Dermis blood vessel endothelial cell (primary cell): ENCODE data around the gene CCDC80. TPM values are rescaled to one million over a fixed set of nuclear protein-coding genes. Genes with fewer than 3 reads are reported as not detected.
"Not testable (repeated sequence)": the region's sequence is repeated elsewhere in the genome, so short reads cannot be mapped to it uniquely, and the experiment has no call there.

Experiments used
- DNase-seq: peaks from one replicate; pipeline ENCODE4 v3.0.0; 2010
- total RNA-seq: library from RNA; depleted of rRNA; stranded (reverse); fragments of >200 nt; gene quantifications from 2 replicates; pipeline ENCODE4 v1.2.3, GENCODE V29; 2014

CCDC80 gene
- total RNA-seq, 1 donor from 2014 or later = 8.5 TPM

- DNase-seq = not testable (repeated sequence)
These were observed 24.1 kb upstream of the CCDC80 start for GRCh38 chr3:112665009-112665408.

DNA sequence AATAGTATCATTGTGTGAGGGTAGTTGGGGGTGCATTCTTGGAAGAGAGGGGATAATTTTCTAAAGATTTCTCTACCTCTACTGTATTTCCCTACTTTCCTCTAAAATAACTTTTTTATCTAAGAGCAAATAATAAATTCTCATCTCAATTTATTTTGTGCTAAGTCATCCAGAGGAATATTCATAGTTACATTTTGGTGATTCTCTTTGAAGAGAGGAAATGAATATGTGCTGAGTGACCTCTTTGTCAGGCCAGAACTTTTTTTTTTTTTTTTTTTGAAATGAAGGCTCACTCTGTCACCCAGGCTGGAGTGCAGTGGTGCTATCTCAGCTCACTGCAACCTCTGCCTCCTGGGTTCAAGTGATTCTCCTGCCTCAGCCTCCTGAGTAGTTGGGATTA, 15.1 kb upstream of the CCDC80 start:
- DNase-seq = no peak

GRCh38 chr3:112654979-112655378, 14.0 kb upstream of the CCDC80 start:
- no peak for DNase-seq

- DNase-seq = no peak
These were observed 13.5 kb upstream of the CCDC80 start for GRCh38 chr3:112654492-112654891.

DNA sequence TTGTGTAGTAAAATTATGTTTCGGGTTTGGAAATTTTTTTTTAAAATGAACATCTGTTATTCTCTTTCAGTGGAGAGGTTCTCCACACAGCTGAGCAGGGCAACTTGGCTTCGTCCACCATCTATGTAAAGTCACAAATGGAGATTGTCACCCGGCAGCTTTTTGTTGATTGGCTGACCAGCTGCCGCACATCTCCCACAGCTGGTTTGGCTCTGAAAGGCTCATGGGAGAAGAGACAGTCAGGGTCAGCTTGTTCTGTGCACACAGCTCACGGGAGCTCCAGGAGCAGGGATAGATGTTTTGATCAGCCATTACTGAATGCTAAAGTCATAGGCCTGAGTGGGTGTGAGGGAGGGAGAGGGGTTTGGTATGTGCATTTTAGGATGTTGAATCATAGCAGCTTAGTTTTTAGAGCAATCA, 12.9 kb upstream of the CCDC80 start:
- no peak for DNase-seq

DNA sequence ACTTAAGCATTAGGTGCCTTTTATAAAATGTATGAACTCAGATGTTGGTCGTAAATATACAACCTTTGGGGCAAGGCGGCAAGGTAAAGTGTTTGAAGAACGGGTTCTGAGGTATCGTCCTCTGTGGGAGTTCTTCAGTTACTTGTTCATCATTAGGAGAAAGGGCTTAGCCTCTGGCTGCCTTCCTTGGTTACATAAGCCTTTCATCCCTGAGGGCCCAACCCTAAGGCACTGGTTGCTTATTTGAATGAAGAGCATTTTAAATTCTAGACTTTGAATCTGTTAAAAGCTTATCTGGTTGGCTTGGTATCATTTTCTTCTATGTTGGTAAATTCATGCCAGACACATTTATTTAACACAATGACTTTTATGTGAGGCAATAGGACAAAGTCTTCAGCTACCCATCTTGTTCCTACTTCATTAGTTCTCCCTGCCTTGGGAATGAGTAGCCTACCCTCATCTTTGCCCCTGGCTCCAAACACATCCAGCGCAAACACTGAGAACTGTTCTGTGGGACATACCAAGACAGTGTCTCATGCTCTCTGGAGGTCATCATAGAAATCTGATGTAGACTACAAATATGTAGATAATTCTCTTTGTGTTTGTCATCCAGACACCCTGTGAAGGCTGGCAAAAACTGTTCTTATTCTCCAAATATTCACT, 12.4 kb upstream of the CCDC80 start:
- DNase-seq = no peak

- no peak for DNase-seq
These were observed 10.6 kb upstream of the CCDC80 start for GRCh38 chr3:112651516-112651915.

GRCh38 chr3:112651071-112651470, 10.1 kb upstream of the CCDC80 start:
- DNase-seq = no peak

DNA sequence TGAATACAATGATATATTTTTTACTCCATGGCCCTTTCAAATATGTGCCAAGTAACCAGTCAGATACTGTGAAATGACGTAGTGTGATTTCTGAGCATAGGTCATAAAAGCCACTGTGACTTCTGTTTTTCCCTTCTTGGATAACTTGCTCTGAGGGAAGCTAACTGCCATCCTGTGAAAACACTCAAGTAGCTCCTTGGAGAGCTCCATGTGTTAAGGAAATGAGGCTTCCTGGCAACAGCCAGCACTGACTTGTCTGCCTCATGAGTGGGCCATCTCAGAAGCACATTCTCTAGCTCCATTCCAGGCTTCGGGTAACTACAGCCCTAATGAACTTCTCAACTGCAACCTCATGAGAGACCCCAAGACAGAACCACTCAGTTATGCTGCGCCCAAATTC, 9.5 kb upstream of the CCDC80 start:
- DNase-seq = peak; percentile 89

- DNase-seq = no peak
These were observed 8.5 kb upstream of the CCDC80 start for GRCh38 chr3:112649478-112649735.

- DNase-seq = no peak
These were observed 6.2 kb upstream of the CCDC80 start for GRCh38 chr3:112647122-112647521.

- DNase-seq = no peak
These were observed 5.7 kb upstream of the CCDC80 start for GRCh38 chr3:112646623-112647022.

- DNase-seq = no peak
These were observed 3.5 kb upstream of the CCDC80 start for GRCh38 chr3:112644453-112644852.

DNA sequence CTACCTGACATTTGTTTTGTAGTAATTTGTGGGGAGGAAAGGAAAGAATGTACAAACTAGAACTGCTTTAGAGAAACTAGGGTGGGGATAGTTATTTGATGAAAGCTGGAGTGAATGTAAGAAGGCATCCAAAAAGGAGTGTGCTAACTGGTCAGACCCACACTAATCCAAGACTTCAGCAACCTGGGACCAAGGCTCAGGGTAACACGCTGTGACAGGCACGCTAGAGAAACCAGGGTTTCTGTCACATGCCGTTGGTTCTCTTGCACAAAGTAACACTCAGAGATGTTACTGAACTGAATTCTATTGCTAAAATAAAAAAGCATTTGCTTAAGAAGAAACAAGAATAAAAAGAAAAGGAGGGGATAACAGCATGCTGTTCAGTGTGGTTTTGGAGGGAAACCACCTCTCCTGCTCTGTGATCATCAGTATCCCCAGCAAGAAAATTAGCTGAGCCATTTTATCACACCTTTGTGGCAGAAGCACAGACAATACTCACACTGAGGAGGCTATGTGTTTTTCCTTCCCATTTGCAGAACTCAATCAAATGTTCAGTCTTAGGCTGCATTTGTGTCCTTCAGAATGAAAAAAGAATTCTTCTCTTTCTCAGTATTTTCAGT, 2.8 kb upstream of the CCDC80 start:
- no peak for DNase-seq

GRCh38 chr3:112642912-112643506, 2.1 kb upstream of the CCDC80 start:
- peak; percentile 93 for DNase-seq

DNA sequence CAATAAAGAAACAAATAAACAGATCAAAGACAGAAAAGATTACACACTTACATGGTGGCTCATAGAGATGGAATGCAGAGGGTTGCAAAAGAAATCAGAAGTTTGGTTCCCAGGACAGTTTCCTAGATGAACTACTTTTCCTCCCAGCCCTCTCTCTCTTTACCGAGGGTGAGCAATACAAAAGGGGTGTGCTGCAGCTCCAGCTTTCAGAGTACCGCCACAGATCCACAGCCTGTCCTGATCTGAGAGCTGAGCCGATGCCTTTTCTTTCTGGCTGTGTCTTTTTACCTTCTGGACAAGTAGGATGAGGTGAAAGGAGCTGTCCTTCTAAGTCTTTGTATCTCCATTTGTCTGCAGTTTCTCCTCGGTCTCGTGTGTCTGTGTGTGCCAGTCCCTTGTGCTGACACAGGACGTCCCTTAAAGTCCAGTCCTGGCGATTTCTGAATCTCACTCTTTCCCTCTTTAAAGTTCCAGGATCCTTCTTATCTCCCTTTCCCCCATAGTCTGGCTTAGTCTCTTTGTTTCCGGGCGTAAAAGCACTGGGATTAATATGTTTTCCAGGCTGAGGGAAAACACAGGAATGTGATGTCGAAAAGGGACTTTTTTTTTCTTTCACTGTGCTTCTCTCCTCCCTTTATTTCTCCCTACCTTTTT, 540 bp downstream of the CCDC80 start:
- DNase-seq = peak; percentile 53

GRCh38 chr3:112639455-112640225, 1.3 kb downstream of the CCDC80 start:
- DNase-seq = no peak

DNA sequence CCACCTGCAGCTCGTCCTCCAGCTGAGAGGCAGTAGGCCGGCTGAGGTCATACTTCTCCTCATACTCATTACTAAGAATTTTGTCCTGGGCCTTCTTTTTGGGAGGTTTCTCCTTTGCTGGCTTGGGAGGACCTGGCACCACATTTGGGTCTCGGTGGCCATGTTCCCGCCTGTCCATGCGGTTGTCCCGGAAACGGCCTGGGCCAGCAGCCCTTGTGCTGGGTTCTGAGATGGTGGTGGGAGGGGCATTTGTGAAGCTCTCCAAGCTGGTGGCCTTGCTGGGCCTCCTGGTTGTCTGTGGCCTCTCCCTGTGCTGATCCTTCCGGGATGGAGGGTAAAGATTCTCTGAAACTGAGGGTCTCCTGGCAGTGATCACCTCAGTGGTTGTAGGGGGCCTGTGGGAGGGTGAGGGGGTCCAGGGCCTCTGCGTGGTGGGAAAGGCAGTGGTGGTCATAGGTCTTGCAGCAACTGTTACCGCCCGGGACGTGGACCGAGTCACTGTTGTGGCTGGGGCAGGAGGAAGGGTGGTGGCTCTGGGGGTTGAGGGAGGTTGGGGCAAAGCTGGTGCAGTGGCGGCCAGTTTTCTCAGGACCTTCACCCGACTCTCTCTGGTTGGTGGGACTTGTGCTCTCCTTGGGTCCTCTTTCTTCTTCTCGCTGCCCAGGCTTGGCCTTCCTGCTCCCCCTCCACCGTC, 2.5 kb downstream of the CCDC80 start:
- DNase-seq = no peak

GRCh38 chr3:112637700-112638099, 3.2 kb downstream of the CCDC80 start:
- no peak for DNase-seq

DNA sequence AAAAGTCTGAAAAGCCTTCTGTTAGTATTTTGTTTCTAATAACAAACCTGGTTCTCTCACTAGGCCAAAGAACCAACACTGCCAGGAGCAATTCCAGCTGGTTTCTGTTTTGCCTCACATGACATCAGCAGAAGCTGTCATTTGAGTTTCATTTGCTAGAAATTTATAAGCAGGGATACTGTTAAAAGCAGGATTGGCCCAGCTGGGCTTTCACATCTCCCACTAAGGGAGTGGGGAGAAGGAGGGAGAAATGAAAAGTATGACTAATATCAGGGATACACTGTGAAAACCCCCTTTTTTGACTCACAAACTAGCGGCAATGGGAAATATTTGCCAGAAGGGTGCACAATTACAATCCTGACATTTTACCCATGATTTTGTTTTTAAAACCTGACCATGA, 5.3 kb downstream of the CCDC80 start:
- DNase-seq = peak; percentile 24

DNA sequence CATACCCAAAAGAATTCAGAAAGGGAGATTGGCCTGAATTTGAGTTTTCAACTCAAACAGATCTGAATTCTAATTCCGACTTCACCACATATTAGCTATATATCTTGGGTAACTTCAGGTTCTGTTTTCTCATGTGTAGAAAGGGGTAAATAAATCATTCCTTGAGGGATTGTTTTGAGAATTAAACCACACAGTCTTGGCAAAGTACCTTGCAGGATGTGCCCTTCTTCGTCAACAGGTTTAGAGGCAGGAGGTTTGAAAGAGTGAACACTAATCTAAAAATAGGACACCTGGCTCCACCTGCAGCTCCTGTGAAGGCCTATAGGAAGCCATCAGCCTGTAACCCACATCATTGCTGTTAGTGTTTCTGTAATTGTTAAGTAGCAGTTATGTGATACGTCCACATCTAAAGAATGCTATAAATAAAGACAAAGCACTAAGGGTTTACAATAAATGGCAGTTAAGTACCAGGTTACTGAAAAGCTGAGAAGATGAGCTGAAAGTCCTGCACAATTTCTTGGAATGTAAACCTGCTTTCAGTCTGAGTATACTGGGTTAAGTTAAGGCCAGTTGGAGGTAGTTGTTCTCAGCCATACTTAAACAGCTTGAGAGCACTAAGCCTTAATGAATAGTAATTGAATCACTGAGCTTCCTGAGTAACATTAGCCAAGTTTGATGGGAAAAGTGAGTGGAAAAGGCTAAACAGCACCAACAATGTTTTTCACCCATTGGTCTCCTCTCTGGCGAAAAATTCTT, 6.0 kb downstream of the CCDC80 start:
- no peak for DNase-seq

DNA sequence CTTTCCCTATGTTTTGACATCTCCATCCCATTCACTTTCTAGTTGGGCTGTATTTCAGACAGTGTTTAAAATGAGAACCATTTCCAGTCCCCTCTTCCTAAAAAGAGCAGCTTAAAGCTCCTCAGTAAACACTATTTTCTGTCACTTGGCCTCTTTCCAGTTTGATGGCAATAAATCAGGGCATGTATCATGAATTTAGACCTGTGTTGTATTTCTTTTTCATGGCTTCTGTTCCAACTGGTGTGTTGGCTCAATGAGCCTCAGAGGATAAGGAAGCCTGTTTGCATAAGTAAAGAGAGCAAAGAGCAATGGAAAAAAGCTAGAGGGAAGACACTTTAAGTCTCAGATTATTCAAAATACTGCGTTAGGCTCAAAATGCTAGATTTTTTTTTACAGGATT, 7.2 kb downstream of the CCDC80 start:
- DNase-seq = no peak
